ENCODE data around the gene MDK.

DNA sequence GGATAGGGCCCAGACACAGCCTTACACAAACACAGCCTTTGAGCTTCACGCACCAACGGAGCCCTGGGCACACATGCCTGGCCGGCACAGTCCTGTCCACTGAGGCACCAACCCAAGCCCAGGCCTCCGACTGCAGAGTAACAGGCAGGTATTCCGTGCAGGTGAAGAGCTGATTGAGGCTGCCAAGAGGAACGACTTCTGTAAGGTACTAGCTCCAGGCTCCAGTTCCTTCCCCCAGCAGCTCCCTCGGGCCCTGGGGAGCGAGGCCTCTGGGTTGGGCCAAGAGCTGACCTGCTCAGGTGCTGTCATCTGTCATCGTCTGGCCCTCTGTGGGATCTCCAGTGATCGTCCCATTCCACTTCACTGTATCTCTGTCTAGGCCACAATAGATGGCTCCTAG lies 3.2 kb upstream of the MDK start:
- TF ChIP-seq CTCF (IDR thresholded peaks at IDR 0.05) (no peak), POLR2A (IDR thresholded peaks at IDR 0.05) (no peak)

All from body of pancreas (tissue), 4 donors.